HEK293T (cell line): Measurements from ENCODE around the gene DRC1.

Experiments used
- ARNT ChIP-seq: fragments of 450-650 bp; IDR thresholded peaks from 2 replicates; pipeline ENCODE4 v1.6.1; 2017; ENCODE audit warnings: mild to moderate bottlenecking
- ELF4 ChIP-seq: fragments of 450-650 bp; IDR thresholded peaks from 2 replicates; pipeline ENCODE4 v1.6.1; 2017; ENCODE audit warnings: antibody characterized with exemption
- FOXA1 ChIP-seq: fragments of 450-650 bp; IDR thresholded peaks from 2 replicates; pipeline ENCODE4 v1.6.1; 2016; ENCODE audit warnings: mild to moderate bottlenecking
- FOXK2 ChIP-seq: fragments of 450-650 bp; IDR thresholded peaks from 2 replicates; pipeline ENCODE4 v1.6.1; 2016; ENCODE audit warnings: mild to moderate bottlenecking
- FOXM1 ChIP-seq: fragments of 450-650 bp; IDR thresholded peaks from 2 replicates; pipeline ENCODE4 v1.6.1; 2017; ENCODE audit warnings: mild to moderate bottlenecking, borderline replicate concordance
- HDGF ChIP-seq: fragments of 450-650 bp; IDR thresholded peaks from 2 replicates; pipeline ENCODE4 v1.6.1; 2017; ENCODE audit warnings: antibody characterized with exemption, borderline replicate concordance
- SP1 ChIP-seq: fragments of 450-650 bp; IDR thresholded peaks from 2 replicates; pipeline ENCODE4 v1.6.1; 2017

GRCh38 chr2:26494199-26494598 is 92.5 kb downstream of the DRC1 start:
- no peak for TF ChIP-seq HDGF
- no peak for TF ChIP-seq SP1
- no peak for TF ChIP-seq FOXK2
- TF ChIP-seq FOXA1, result no peak
- no peak for TF ChIP-seq ARNT
- TF ChIP-seq ELF4, result no peak
- TF ChIP-seq FOXM1, result no peak
